Sigmoid colon (tissue), 7 donors: ENCODE data around the gene ARL4C. TPM values are rescaled to one million over a fixed set of nuclear protein-coding genes. Genes with fewer than 3 reads are reported as not detected.

ENCODE experiments used
- DNase-seq: peaks from one replicate; pipeline ENCODE4 v3.0.0-alpha.2; 2019
- H3K27ac ChIP-seq, 4 donors: fragments of 200-600 bp; sonication (generic); one replicate each; pipeline ENCODE4 v1.5.1; 2016 to 2019; ENCODE audit warnings: mild to moderate bottlenecking in 1 of 4
- H3K27me3 ChIP-seq, 3 donors: fragments of 200-600 bp; sonication (generic); one replicate each; pipeline ENCODE4 v1.5.1; 2019; ENCODE audit warnings: mild to moderate bottlenecking in 1 of 3
- H3K36me3 ChIP-seq, 4 donors: fragments of 200-600 bp; sonication (generic); one replicate each; pipeline ENCODE4 v1.5.1; 2016 to 2019
- H3K4me1 ChIP-seq, 4 donors: fragments of 200-600 bp; sonication (generic); one replicate each; pipeline ENCODE4 v1.5.1; 2017 to 2019
- H3K4me3 ChIP-seq, 4 donors: fragments of 200-600 bp; sonication (generic); one replicate each; pipeline ENCODE4 v1.5.1; 2017 to 2019; ENCODE audit warnings: mild to moderate bottlenecking in 2 of 4, moderate library complexity in 1 of 4
- H3K9me3 ChIP-seq, 4 donors: fragments of 200-600 bp in 3 of 4; sonication (generic) in 3 of 4; one replicate each; pipeline versions ENCODE4 v1.5.1 to v1.6.1; 2013 to 2019
- EP300 ChIP-seq, 4 donors: sonication (generic); formaldehyde crosslinking; IDR thresholded peaks; one replicate each; pipeline ENCODE4 v1.6.1; 2017; ENCODE audit warnings: antibody characterized with exemption in 4 of 4
- POLR2A ChIP-seq, 2 donors: fragments of 450-650 bp; IDR thresholded peaks; one replicate each; pipeline ENCODE4 v1.6.1; 2016; ENCODE audit warnings: antibody characterized with exemption in 2 of 2, mild to moderate bottlenecking in 2 of 2, moderate library complexity in 2 of 2
- POLR2AphosphoS5 ChIP-seq, 4 donors: sonication (generic); formaldehyde crosslinking; IDR thresholded peaks; one replicate each; pipeline ENCODE4 v1.6.1; 2017; ENCODE audit warnings: antibody characterized with exemption in 4 of 4
- WGBS, 2 donors: extraction: QIAGEN DNeasy Blood & Tissue Kit; methylation state at CpG; one replicate each; pipeline ENCODE4 v1.1.7; 2013; 5-methylcytosine and 5-hydroxymethylcytosine counted together
- intact Hi-C: fragments of 100-400 bp; cut with DNase I; formaldehyde crosslinking; loops from one replicate; pipeline ENCODE4 v1.15.1; 2023
- polyA plus RNA-seq, 3 donors: library from polyadenylated mRNA; stranded (reverse); fragments of 200-250 nt; gene quantifications; one replicate each; pipeline ENCODE4 v1.2.3, GENCODE V29; 2013
- total RNA-seq, 4 donors: library from RNA; depleted of rRNA; stranded (reverse); fragments of >200 nt; gene quantifications; one replicate each; pipeline ENCODE4 v1.1.0, GENCODE V29; 2016
- TF ChIP-seq, protein P1 (sequence below), 4 experiments: fragments of 450-650 bp in 3 of 4; fragments of 200-600 bp in 1 of 4; IDR thresholded peaks; one replicate each; pipeline ENCODE4 v1.5.1; 2016 to 2019; ENCODE audit warnings: antibody characterized with exemption in 4 of 4, mild to moderate bottlenecking in 3 of 4, moderate library complexity in 2 of 4
- donor health status: healthy with polysubstance abuse.
- donor health status: Bipolar disorder and iron deficiency.
- donor health status: healthy.

The ARL4C gene
- total and polyA plus RNA-seq, 7 donors: 4.8 to 15.8 (median 8.3) TPM

DNA sequence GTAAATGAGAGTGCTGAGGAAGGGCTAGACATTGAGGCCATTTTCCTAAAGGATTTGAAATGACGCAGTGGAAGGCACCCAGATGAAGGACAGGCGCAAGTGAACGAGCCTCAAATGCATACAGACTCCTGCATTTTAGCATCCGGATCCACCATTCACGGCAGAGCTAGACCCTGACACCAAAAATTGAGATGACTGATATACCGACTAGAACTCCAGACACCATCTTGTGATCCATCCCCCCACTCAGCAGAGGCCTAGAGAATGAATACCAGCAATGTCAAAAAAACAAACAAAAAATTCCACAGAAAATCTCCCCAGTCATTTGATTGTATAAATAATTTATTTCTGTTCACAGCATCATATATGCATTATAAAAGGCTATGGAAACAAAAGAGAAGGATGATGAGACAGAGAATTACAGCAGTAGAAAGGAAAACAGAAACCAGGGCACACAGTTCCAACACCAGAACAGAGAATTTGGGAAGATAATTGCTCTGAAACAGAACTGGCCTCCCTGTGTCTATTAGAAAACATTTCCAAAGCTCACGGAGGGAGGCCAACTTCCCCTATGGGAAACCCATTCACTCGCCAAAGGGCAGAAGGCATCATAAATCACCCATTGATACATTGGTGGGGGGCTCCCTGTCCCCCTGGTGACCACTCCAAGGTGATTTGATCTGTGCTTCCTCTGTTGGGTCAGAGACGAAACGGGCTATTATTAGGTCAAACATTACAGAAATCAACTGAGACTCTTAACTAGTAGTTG lies 4.0 kb downstream of the ARL4C start:
- WGBS, 2 donors: 74 to 87% methylated on average over 10 of the region's 10 CpGs
- Histone ChIP-seq H3K4me1 (peaks cover 0 to 25% (median 22%) of the 10 kb centered on the region in 4 donors), H3K27me3 (peaks cover 0 to 33% (median 12%) of the 10 kb centered on the region in 3 donors), H3K4me3 (peak overlapping the region in 1 of 4 donors; percentile 66), H3K36me3 (no peaks in the 10 kb centered on the region), H3K27ac (no peak overlapping the region), H3K9me3 (no peaks in the 10 kb centered on the region)
- intact Hi-C loops: no loop called here
- DNase-seq: peak; percentile 26
- TF ChIP-seq POLR2AphosphoS5 (IDR thresholded peaks at IDR 0.05): no peak
- no peak for TF ChIP-seq POLR2A (IDR thresholded peaks at IDR 0.05)
- TF ChIP-seq, protein P1, sequence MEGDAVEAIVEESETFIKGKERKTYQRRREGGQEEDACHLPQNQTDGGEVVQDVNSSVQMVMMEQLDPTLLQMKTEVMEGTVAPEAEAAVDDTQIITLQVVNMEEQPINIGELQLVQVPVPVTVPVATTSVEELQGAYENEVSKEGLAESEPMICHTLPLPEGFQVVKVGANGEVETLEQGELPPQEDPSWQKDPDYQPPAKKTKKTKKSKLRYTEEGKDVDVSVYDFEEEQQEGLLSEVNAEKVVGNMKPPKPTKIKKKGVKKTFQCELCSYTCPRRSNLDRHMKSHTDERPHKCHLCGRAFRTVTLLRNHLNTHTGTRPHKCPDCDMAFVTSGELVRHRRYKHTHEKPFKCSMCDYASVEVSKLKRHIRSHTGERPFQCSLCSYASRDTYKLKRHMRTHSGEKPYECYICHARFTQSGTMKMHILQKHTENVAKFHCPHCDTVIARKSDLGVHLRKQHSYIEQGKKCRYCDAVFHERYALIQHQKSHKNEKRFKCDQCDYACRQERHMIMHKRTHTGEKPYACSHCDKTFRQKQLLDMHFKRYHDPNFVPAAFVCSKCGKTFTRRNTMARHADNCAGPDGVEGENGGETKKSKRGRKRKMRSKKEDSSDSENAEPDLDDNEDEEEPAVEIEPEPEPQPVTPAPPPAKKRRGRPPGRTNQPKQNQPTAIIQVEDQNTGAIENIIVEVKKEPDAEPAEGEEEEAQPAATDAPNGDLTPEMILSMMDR (IDR thresholded peaks at IDR 0.05): no peak

DNA sequence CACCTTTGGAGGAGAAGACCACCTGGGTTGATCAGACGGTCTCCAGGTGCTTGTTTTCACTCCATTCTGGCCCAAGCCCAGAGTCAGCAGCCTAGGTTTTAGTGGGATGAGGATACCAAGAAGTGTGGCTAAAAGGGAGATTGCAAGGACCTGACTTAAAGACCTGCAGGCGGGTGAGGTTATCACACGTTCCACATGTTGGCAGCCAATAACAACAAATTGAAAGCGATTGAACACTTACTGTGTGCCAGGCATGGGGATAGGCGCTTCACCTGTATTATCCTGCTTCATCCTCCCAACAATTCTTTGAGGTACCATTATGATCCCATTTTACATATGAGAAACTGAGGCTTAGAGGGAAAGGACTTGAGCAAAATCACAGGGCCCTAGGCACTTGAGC lies 5.0 kb downstream of the ARL4C start:
- peaks cover 0 to 33% (median 12%) of the 10 kb centered on the region in 3 donors for H3K27me3 ChIP-seq
- peaks cover 0 to 23% (median 18%) of the 10 kb centered on the region in 4 donors for H3K4me1 ChIP-seq
- intact Hi-C loops: no loop called here
- H3K27ac ChIP-seq: no peak overlapping the region
- no peaks in the 10 kb centered on the region for H3K9me3 ChIP-seq
- H3K4me3 ChIP-seq: no peak overlapping the region
- 87 to 91% methylated on average over 5 of the region's 5 CpGs for WGBS, 2 donors
- TF ChIP-seq EP300 (IDR thresholded peaks at IDR 0.05): no peak
- TF ChIP-seq, protein P1 (IDR thresholded peaks at IDR 0.05): no peak
- no peak for TF ChIP-seq POLR2AphosphoS5 (IDR thresholded peaks at IDR 0.05)
- no peak for TF ChIP-seq POLR2A (IDR thresholded peaks at IDR 0.05)
- DNase-seq: no peak
- H3K36me3 ChIP-seq: no peaks in the 10 kb centered on the region

DNA sequence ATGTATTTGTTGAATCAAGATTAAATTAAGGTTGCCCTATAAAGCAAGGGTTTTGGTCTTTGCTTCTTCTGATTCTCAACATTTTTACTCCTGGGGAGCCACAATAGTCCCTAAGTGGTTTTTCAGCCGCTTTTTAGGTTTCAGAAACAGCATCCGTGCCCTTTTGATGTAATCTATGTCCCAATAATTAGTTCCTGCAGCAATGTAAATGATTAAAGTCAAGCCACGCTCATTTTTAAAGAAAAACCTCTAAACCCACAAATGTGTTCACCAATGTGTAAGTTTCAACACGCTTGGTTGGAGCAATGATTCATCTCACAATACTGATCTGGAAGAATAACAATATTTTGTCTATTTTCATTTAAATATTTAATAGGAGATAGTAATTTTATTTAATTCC lies 5.6 kb downstream of the ARL4C start:
- Histone ChIP-seq H3K9me3 (no peaks in the 10 kb centered on the region), H3K27me3 (peaks cover 0 to 33% (median 12%) of the 10 kb centered on the region in 3 donors), H3K4me1 (peaks cover 0 to 22% (median 17%) of the 10 kb centered on the region in 4 donors), H3K27ac (no peak overlapping the region), H3K4me3 (no peak overlapping the region), H3K36me3 (no peaks in the 10 kb centered on the region)
- intact Hi-C loops: no loop called here
- 58 to 82% methylated on average over 4 of the region's 4 CpGs for WGBS, 2 donors
- TF ChIP-seq, protein P1 (IDR thresholded peaks at IDR 0.05): no peak
- TF ChIP-seq EP300 (IDR thresholded peaks at IDR 0.05) (no peak), POLR2A (IDR thresholded peaks at IDR 0.05) (no peak)
- DNase-seq: no peak

DNA sequence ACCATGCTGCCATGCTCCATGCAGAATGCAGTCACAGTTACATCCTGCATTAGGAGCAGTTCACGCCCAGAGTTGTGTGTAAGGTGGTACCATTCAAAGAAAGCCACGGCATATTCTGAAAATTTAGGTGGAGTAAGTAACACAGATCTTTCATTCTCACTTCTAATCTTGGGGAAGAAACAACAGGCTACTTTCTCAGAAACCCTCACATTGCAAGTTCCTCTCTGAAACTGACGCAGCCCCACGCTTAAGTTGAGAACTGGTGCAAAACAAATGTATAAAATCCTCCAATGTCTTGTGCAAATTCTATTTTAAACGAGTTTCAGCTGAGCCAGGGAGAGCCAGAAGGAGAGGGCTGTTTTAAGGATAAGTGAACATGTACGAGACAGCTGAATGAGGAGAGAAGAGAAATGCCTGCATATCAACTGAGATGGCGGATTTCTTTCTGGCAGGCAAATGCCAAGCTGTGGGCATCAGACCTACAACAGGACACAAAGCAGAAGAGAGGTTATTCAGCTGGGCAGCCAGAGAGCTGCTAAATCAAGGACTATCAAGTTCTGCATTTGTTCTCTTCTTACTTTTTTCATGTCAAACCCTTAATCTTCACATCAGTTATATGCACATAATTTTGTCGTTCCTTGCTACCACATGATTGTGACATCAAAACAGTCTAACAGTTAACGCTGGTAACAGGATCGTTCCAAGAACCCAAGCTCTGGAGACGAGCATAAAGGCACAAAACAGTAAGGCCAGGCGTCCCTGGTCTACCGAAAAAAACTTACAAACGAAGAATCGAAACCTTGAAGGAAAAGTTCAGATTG lies 6.4 kb downstream of the ARL4C start:
- Histone ChIP-seq H3K4me3 (no peak overlapping the region), H3K36me3 (no peaks in the 10 kb centered on the region), H3K9me3 (no peaks in the 10 kb centered on the region), H3K27ac (no peak overlapping the region), H3K4me1 (peaks cover 0 to 14% (median 9%) of the 10 kb centered on the region in 4 donors), H3K27me3 (peaks cover 0 to 32% (median 12%) of the 10 kb centered on the region in 3 donors)
- no peak for DNase-seq
- TF ChIP-seq POLR2AphosphoS5 (IDR thresholded peaks at IDR 0.05): no peak
- TF ChIP-seq EP300 (IDR thresholded peaks at IDR 0.05): no peak
- TF ChIP-seq, protein P1 (IDR thresholded peaks at IDR 0.05): no peak
- no peak for TF ChIP-seq POLR2A (IDR thresholded peaks at IDR 0.05)
- 68 to 84% methylated on average over 15 of the region's 15 CpGs for WGBS, 2 donors
- intact Hi-C loops: no loop called here
